Measurements from ENCODE around the gene ANKRD1.

Gene ANKRD1

DNA sequence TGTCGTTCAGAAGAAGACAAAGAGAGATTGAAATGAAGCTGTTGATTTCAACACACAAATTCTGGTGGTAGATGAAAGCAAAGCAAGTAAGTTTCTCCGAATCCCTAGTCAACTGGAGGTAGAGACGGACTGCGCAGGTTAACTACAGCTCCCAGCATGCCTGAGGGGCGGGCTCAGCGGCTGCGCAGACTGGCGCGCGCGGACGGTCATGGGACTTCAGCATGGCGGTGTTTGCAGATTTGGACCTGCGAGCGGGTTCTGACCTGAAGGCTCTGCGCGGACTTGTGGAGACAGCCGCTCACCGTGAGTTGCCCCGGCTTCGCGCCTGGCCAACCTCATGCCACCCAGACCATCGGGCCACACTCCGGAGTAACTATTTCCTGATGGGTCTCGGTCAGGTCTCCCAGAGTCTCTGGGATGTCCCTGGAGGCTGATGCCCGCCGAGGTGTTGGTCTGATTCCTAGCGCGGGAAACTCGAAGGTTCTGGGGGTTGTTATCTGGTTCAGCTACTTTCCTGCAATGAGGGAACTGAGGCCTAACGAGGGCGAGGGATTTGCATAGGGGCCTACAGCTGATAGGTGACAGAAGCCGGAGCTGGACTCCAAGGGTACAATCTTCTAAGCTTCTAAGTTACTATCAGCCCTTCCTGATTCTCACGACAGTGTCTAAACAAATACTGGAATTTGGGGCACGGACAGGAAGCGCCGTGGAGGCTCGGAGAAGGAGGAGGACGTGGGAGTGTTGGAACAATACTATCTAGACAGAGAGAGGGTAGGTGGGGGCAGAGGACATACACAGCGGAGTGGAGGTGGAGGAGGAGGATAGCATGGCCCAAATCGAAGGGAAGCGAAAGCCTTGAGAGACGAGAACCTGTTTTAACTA is 48.9 kb downstream of the ANKRD1 start, which contains the start of gene RPP30:
Gene RPP30 (plus strand): TSS at position 209 of the 882 bp plus-strand sequence. CDS start 13 bp downstream, at position 222.
- H3K9ac ChIP-seq (ENCODE audit: low read length) = peak within 1 kb of the TSS; percentile 86
- H3K9me3 ChIP-seq (ENCODE audit: control insufficient read depth, low read depth, low read length) = no peaks in the 10 kb centered on the region
- peak within 1 kb of the TSS; percentile 65 for H3K27ac ChIP-seq (ENCODE audit: low read length)
- H3K36me3 ChIP-seq (ENCODE audit: control insufficient read depth, low read depth, low read length) = peaks cover 16% of the 10 kb centered on the region
- peaks cover 10% of the 10 kb centered on the region for H3K4me1 ChIP-seq (ENCODE audit: control insufficient read depth, low read depth, low read length)
- H3K27me3 ChIP-seq (ENCODE audit: control insufficient read depth, insufficient read depth, low read length) = no peaks in the 10 kb centered on the region
- peak within 1 kb of the TSS; percentile 86 for H3K4me3 ChIP-seq (ENCODE audit: low read length)

DNA sequence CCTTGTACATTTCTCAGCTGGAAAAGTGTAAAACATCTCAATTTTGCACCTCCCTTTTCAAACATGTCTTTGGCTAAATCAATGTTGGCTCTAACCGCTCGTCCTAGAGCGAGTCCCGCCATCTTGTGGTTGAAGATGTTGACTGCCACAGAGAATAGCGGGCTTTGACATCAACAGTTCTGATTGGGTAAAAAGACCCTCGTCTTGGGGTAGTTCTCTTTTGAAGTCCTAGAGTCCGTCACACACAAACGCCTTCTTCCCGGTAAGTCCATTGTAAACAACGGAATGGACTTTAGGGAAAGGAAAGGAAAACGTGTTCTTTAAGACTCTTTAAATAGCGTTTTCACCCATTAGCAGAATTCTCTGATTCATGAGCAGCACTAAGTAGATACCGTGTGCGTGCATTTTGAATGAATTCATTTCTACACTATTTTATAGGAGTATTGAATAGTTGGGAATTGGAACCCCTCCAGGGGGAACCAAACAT is 49.6 kb downstream of the ANKRD1 start:
- Histone ChIP-seq H3K36me3 (ENCODE audit: control insufficient read depth, low read depth, low read length) (peaks cover 10% of the 10 kb centered on the region), H3K27ac (ENCODE audit: low read length) (no peak overlapping the region), H3K27me3 (ENCODE audit: control insufficient read depth, insufficient read depth, low read length) (no peaks in the 10 kb centered on the region), H3K4me1 (ENCODE audit: control insufficient read depth, low read depth, low read length) (peaks cover 10% of the 10 kb centered on the region), H3K9ac (ENCODE audit: low read length) (peak overlapping the region; percentile 86), H3K9me3 (ENCODE audit: control insufficient read depth, low read depth, low read length) (no peaks in the 10 kb centered on the region), H3K4me3 (ENCODE audit: low read length) (peak overlapping the region; percentile 86)

DNA sequence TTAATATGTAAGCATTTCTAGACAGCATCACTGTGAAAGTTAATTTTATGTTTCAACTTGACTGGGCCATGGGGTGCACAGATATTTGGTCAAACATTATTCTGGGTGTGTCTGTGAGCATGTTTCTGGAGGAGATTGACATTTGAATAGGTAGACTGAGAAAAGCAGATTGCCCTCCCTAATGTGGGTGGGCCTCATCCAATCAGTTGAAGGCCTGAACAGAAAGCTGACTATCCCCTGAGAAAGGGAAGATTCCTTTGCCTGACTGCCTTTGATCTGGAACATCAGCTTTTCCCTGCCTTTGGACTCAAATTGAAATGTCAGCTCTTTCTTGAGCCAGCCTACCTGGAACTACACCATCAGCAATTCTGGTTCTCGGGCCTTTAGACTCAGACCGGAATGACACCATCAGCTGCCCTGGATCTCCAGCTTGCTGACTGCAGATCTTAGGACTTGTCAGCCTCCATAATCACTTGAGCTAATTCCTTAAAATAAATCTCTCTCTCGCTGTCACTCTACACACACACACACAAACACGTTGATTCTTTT is 54.8 kb downstream of the ANKRD1 start:
- Histone ChIP-seq H3K36me3 (ENCODE audit: control insufficient read depth, low read depth, low read length) (no peaks in the 10 kb centered on the region), H3K4me1 (ENCODE audit: control insufficient read depth, low read depth, low read length) (peaks cover 6% of the 10 kb centered on the region), H3K27ac (ENCODE audit: low read length) (no peak overlapping the region), H3K9me3 (ENCODE audit: control insufficient read depth, low read depth, low read length) (no peaks in the 10 kb centered on the region), H3K4me3 (ENCODE audit: low read length) (no peak overlapping the region), H3K9ac (ENCODE audit: low read length) (no peak overlapping the region), H3K27me3 (ENCODE audit: control insufficient read depth, insufficient read depth, low read length) (no peaks in the 10 kb centered on the region)

DNA sequence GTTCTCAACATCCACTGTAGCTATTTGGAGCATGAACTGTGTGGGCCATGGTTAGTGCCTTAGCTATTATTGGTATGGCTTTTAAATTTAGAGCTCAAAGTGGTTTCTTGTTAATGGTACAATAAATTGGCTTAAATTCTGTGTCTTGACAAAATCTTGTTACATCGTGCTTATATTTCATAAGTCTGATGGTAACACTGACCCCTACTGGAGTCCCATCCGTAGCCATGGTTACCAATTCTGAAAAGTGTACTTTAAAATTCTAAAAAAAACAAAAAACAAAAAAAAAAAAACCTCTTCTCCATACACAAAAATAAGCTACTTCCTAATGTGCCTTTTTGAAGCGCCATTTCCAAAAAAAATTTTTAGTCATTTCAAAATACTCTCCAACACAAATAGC is 55.5 kb downstream of the ANKRD1 start:
- Histone ChIP-seq H3K9me3 (ENCODE audit: control insufficient read depth, low read depth, low read length) (no peaks in the 10 kb centered on the region), H3K4me3 (ENCODE audit: low read length) (no peak overlapping the region), H3K27ac (ENCODE audit: low read length) (no peak overlapping the region), H3K9ac (ENCODE audit: low read length) (no peak overlapping the region), H3K36me3 (ENCODE audit: control insufficient read depth, low read depth, low read length) (no peaks in the 10 kb centered on the region), H3K4me1 (ENCODE audit: control insufficient read depth, low read depth, low read length) (peaks cover 3% of the 10 kb centered on the region), H3K27me3 (ENCODE audit: control insufficient read depth, insufficient read depth, low read length) (no peaks in the 10 kb centered on the region)

DNA sequence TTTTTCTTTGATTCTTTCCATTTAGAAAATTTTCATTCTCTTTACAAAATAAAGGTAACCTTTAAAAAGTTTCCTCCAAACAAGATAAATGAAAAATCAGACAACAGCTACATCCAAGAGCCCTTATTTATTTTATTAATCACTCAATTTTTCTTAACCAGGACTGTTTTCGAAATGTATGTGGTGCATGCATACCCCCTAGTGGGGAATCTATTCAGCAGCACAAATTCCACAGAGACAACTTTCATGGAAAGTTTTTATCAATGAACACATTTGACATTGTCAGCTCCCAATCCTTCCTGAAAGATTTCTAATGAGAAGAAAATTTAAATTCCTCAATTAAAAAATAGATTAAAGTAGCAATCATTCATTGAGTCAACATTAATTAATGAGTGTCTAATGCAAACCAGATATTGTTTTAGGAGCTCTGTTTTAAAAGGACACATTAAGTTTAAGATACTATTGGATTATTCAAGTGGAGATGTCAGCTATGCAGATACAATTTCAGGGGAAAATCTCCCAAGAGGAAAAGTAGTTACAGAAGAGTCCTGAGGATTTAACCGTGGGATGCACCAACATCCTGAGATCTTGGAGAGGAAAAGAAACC is 57.9 kb downstream of the ANKRD1 start:
- peaks cover 7% of the 10 kb centered on the region for H3K27me3 ChIP-seq (ENCODE audit: control insufficient read depth, insufficient read depth, low read length)
- peaks cover 9% of the 10 kb centered on the region for H3K4me1 ChIP-seq (ENCODE audit: control insufficient read depth, low read depth, low read length)
- H3K9ac ChIP-seq (ENCODE audit: low read length) = no peak overlapping the region
- no peaks in the 10 kb centered on the region for H3K9me3 ChIP-seq (ENCODE audit: control insufficient read depth, low read depth, low read length)
- no peak overlapping the region for H3K4me3 ChIP-seq (ENCODE audit: low read length)
- H3K27ac ChIP-seq (ENCODE audit: low read length) = no peak overlapping the region
- no peaks in the 10 kb centered on the region for H3K36me3 ChIP-seq (ENCODE audit: control insufficient read depth, low read depth, low read length)

Measured in iPS-18a (cell line).